Endothelial cell of umbilical vein (primary cell): ENCODE measurements around the gene UBXN6.

Experiments used
- CTCF ChIP-seq, 2 donors: IDR thresholded peaks; 1 replicate in 1 of 2; 2 replicates in 1 of 2; pipeline ENCODE4 v1.5.1; 2011; ENCODE audit warnings: low read length in 2 of 2, mild to moderate bottlenecking in 2 of 2, moderate library complexity in 2 of 2, control low read depth in 1 of 2, inconsistent platforms in 1 of 2, low read depth in 1 of 2; ENCODE audit not compliant: insufficient read depth in 1 of 2; ENCODE audit errors: extremely low read depth in 1 of 2
- EZH2 ChIP-seq: IDR thresholded peaks from 2 replicates; pipeline ENCODE4 v1.6.1; 2012; ENCODE audit warnings: borderline replicate concordance, low read depth, mild to moderate bottlenecking, moderate library complexity, low read length, inconsistent platforms; ENCODE audit not compliant: severe bottlenecking
- JUN ChIP-seq: IDR thresholded peaks from 2 replicates; pipeline ENCODE4 v1.6.1; 2011; ENCODE audit warnings: borderline replicate concordance, low read depth; ENCODE audit not compliant: insufficient read length, insufficient read depth
- POLR2A ChIP-seq: IDR thresholded peaks from 2 replicates; pipeline ENCODE4 v1.6.1; 2012; ENCODE audit warnings: low read depth, mild to moderate bottlenecking, control low read depth, low read length
- POLR2AphosphoS5 ChIP-seq: IDR thresholded peaks from 2 replicates; pipeline ENCODE4 v1.6.1; 2012; ENCODE audit warnings: low read depth, mild to moderate bottlenecking, control low read depth, low read length, moderate library complexity; ENCODE audit not compliant: insufficient read depth
- TF ChIP-seq, protein P1 (sequence below): IDR thresholded peaks from 2 replicates; pipeline ENCODE4 v1.6.1; 2011; ENCODE audit not compliant: insufficient read depth, insufficient read length

- TF ChIP-seq EZH2 (no peak), POLR2A (peak; percentile 19), CTCF (IDR thresholded peaks at IDR 0.05; ENCODE audit: extremely low read depth in 1 of 2, insufficient read depth in 1 of 2, low read depth in 1 of 2, low read length in 2 of 2) (no peak), POLR2AphosphoS5 (no peak), JUN (no peak)
- TF ChIP-seq, protein P1, sequence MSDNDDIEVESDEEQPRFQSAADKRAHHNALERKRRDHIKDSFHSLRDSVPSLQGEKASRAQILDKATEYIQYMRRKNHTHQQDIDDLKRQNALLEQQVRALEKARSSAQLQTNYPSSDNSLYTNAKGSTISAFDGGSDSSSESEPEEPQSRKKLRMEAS: no peak
Observed at GRCh38 chr19:4399812-4400134, 57.8 kb downstream of the UBXN6 start.
